HepG2 (cell line): ENCODE measurements around the gene CNN3. TPM values are rescaled to one million over a fixed set of nuclear protein-coding genes. Genes with fewer than 3 reads are reported as not detected.

Experiments
- ARID5B ChIP-seq: IDR thresholded peaks from 2 replicates; pipeline ENCODE4 v1.4.0; 2020; ENCODE audit warnings: mild to moderate bottlenecking, missing genetic modification reagents
- BCLAF1 ChIP-seq: fragments of 450-650 bp; IDR thresholded peaks from 2 replicates; pipeline ENCODE4 v1.6.1; 2017; ENCODE audit warnings: mild to moderate bottlenecking
- HNF4A ChIP-seq: sonication (generic); formaldehyde crosslinking; IDR thresholded peaks from 2 replicates; pipeline ENCODE4 v1.4.0; 2020; ENCODE audit warnings: missing genetic modification reagents
- PRDM10 ChIP-seq: sonication (generic); formaldehyde crosslinking; IDR thresholded peaks from 2 replicates; pipeline ENCODE4 v1.4.0; 2020; ENCODE audit warnings: low read depth, missing genetic modification reagents
- RBM39 ChIP-seq: fragments of 200-400 bp; formaldehyde crosslinking; IDR thresholded peaks from one replicate; pipeline ENCODE4 v1.6.1; 2018; ENCODE audit warnings: antibody characterized with exemption, mild to moderate bottlenecking, low read depth, low read length; ENCODE audit not compliant: poor library complexity, severe bottlenecking
- RORA ChIP-seq: sonication (generic); formaldehyde crosslinking; IDR thresholded peaks from 2 replicates; pipeline ENCODE4 v1.5.0; 2020; ENCODE audit warnings: mild to moderate bottlenecking, missing genetic modification reagents, moderate library complexity
- ZMYM4 ChIP-seq: sonication (generic); formaldehyde crosslinking; IDR thresholded peaks from 2 replicates; pipeline ENCODE4 v1.8.1; 2023; ENCODE audit warnings: mild to moderate bottlenecking, missing genetic modification reagents
- ZNF230 ChIP-seq: sonication (generic); formaldehyde crosslinking; IDR thresholded peaks from 2 replicates; pipeline ENCODE4 v1.4.0; 2020; ENCODE audit warnings: mild to moderate bottlenecking, missing genetic modification reagents
- ZNF407 ChIP-seq: sonication (generic); formaldehyde crosslinking; IDR thresholded peaks from one replicate; pipeline ENCODE4 v1.5.1; 2020; ENCODE audit warnings: mild to moderate bottlenecking, missing genetic modification reagents; ENCODE audit errors: not compliant biosample characterization
- ZNF879 ChIP-seq: sonication (generic); formaldehyde crosslinking; IDR thresholded peaks from 2 replicates; pipeline ENCODE4 v1.8.1; 2023; ENCODE audit warnings: missing genetic modification reagents
- polyA plus RNA-seq, 8 experiments: library from polyadenylated mRNA; depleted of rRNA in 3 of 8; stranded (reverse) in 7 of 8; unstranded in 1 of 8; fragments of >200 nt; fragmentation: Illumina TruSeq in 4 of 8; extraction: Trizol in 4 of 8; gene quantifications; 2 replicates each; pipeline versions ENCODE4 v1.2.1 to v1.2.3, GENCODE V29; 2011 to 2016; ENCODE audit warnings: low read depth in 4 of 8, missing spikeins in 1 of 8, mixed read lengths in 1 of 8; ENCODE audit not compliant: insufficient read depth in 1 of 8
- total RNA-seq, 5 experiments: library from RNA; depleted of rRNA; stranded (reverse); fragments of >200 nt; fragmentation: Illumina TruSeq; extraction: Trizol; gene quantifications; 2 replicates each; pipeline ENCODE4 v1.2.3, GENCODE V29; 2016; ENCODE audit warnings: low read depth in 1 of 5

The CNN3 gene
- total and polyA plus RNA-seq, 2 of the 13 experiments (the other 11 are each of a cell fraction or from before 2014, with no cell fraction given): 113 to 223 TPM

GRCh38 chr1:94876362-94876761 lies 50.5 kb downstream of the CNN3 start (continued):
- no peak for TF ChIP-seq ZNF407
- no peak for TF ChIP-seq ZMYM4 (CRISPR knock-in tag)
- no peak for TF ChIP-seq ARID5B (CRISPR knock-in tag)
- no peak for TF ChIP-seq ZNF879
- TF ChIP-seq BCLAF1: no peak
- TF ChIP-seq HNF4A (CRISPR knock-in tag): no peak
- TF ChIP-seq RBM39: no peak
- TF ChIP-seq ZNF230 (CRISPR knock-in tag): no peak
- TF ChIP-seq RORA (CRISPR knock-in tag): no peak
- no peak for TF ChIP-seq PRDM10
